Posterior vena cava (tissue), 2 donors: Measurements from ENCODE around the gene WWTR1. TPM values are rescaled to one million over a fixed set of nuclear protein-coding genes. Genes with fewer than 3 reads are reported as not detected.

Experiments
- DNase-seq: peaks from one replicate; pipeline ENCODE4 v3.0.0-alpha.2; 2020; ENCODE audit warnings: low spot score
- intact Hi-C, 2 donors: fragments of 100-400 bp; cut with DNase I; formaldehyde crosslinking; loops; one replicate each; pipeline versions ENCODE4 v1.14.1 to v1.14.2; 2022 to 2023
- total RNA-seq, 2 donors: library from RNA; stranded (reverse); fragmentation: NEBNext Ultra II Directional; extraction: Animal tissue kit (Norgen Biotek cat#: 25700); gene quantifications; one replicate each; pipeline ENCODE4 v1.2.1, GENCODE V29; 2021
- donor health status: DM: yes; HTN: yes; CAD: no.
- donor health status: DM: yes; HTN: yes; CAD: no.

The WWTR1 gene
- total RNA-seq, 2 donors from 2014 or later: 177 to 201 TPM

DNA sequence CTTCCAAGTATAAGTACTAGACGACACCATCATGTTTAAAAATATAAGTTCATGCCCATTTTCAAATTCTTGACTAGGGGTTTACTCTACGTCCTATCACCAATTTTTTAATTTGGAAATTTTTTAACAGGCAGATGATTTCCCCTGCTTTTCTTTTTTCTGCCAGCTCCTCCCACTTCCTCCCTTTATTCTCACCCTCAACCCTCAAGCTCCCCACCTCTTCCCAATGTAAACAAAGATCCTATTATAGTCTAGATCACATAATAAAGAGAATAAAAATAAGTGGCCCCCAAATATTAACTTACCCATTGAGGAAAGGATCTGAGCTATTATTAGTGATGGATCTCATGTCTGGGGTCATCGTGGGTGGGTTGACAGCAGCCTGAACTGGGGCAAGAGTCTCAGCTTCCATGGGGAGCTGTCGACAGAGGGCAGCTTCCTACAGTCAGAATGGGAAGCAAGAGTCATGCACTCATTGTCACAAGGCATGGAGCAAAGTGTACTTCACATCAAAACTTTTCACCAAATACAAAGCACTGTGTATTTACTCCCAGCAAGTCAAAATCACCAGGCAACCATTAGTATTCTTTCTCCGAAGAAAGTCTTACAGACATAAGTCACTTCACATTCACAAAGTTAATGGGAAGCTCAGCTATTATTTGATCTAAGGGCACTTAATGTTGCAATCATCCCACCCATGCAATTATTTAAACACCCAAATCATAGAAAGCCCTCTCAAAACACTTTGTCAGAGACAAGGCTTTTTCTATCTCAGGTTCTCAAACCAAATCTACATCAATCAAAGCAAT lies 130.1 kb downstream of the WWTR1 start:
- intact Hi-C loops: no loop called here
- DNase-seq: no peak

DNA sequence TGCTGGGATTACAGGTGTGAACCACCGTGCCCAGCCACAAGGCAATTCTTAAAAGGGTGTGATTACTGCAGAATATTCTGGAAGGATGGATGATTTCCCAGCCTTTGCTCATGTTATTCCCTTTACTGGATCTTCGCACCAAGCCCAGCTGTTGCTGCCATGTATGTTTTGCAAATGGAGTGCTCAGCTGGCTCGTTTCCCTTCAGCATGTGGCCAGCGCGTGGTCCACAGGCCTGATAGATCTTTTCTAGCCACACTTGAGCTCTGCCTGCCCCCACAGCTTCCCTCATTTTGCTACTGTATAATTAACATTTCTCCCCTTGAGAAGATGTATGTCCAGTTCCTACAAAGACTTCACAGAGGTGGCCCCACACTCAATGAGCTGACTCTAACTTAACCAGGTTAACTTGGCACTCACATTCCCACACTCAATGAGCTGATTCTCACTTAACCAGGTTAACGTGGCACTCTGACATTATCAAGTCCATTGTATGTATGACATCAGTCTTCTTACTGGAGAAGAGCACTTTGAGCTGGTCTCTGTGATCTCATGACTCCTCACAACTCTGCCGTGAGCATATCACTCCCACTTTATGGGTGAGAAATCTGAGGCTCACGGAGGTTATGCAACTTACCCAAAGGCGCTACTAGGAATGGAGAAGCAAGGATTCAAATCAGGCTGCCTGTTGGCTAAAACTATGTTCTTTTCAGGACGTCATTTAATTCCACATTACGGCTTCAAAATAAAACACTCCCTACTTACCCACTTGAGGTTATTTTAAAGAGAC lies 134.1 kb downstream of the WWTR1 start:
- intact Hi-C loops: no loop called here
- DNase-seq: no peak

DNA sequence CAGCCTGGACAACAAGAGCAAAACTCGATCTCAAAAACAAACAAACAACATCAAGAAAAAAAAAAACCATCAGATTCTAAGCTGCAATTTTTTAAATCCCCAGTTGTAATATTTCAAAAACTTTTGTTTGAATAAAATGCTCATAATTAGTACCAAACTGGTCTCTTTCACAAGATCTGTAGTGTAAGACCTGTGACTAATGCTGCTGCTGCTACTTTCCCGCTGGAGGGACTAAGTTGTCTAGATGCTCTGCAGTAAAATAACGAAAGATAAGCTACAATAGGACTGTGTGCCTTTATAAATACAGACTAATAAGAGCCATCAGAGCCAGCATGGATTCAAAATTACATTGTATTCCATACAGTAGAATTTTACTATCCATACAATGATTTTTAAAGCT lies 137.9 kb downstream of the WWTR1 start:
- no peak for DNase-seq
- intact Hi-C loops: no loop called here

DNA sequence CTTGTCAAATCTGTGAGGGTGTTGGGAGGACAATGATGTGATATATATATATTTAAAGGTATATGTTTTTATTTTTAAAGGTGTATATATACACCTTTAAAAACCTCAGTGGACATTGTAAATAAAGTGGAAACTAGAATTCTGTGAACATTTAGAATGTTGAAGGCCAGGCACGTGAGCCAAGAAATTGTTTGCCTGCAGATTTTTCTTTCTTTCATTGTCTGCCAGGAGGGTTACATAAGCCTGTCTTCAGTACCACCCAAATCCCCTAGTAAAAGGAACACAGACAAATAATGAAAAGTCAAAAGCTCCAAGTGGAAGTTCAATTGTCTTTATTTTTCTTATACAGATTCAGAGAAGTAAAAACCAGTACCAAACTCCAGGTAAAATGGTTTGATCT lies 140.9 kb downstream of the WWTR1 start:
- no peak for DNase-seq
- intact Hi-C loops: no loop called here

DNA sequence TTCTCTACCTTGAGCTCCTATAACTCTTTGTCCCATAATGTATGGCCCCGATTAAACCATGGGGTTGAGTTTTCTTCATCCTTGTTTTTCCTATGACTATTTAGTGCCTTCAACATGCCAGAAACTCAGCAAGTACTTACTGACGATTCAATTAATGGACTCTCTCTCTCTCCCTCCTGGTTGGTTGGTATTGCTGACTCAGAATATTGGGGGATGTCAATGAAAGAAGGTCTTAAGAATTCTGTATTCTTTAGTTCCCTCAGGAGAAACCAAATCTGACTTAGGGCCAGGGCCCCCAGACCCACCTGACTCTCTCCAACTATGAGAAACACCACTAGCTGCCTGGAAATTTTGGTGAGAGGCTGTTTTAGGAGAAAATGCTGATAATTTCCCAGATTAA lies 142.6 kb downstream of the WWTR1 start:
- intact Hi-C loops: no loop called here
- DNase-seq: no peak

DNA sequence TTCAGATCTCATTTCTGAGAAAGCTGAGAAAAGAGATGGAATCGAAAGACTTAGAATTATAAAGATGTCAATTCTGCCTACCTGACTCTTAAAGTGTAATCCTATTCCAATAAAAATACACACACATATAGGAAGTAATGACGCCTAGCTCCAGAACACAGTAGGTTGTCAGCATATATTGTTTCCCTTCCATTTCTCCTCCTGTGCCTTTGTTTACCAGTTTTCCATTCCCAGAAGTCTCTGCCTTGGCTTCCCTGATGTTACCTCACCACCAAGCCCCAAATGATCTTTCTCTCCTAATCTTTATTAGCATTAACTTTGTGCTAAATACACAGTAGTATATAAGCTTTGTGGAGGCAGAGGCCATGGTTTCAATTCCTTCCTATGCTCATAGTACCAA lies 143.4 kb downstream of the WWTR1 start:
- intact Hi-C loops: loop anchor here in 1 of 2 donors (5.0 kb wide), 1 partner anchor 203 kb away; no protein-coding TSS in a partner anchor
- DNase-seq: no peak

DNA sequence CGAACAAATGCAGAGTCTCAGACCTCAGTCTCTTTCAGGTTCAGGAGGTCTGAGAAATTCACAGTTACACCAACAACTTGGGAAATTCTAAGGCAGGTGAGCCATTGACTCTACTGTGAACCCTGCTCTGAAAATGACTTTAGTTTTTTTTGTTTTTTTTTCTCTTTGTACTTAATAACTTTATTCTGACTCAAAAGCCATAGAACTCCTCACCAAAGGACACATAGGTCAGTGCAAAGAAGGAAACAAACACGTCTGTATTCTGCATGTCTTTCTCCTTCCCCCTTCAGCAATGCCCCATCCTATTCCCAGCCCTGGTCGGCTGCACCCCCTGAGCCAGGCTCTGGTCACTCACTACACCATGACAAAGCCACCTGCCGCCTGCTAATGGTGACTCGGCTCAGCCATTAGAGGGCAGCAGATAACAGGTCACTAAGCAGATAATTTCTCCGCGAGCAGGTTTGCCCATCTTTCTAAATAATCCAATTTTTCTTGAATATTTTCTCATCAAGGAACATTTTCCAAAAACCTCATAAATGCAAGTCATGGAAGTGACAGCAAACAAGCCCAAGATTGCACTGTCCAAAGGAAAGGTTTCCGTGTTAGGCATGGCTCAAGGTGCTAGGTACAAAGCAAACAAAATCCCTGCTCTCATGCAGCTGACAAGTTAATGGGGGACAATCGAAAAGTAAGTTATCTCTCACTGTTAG lies 145.6 kb downstream of the WWTR1 start:
- peak; percentile 87 for DNase-seq
- intact Hi-C loops: loop anchor here in 1 of 2 donors (5.0 kb wide), 1 partner anchor 205 kb away; no protein-coding TSS in a partner anchor

DNA sequence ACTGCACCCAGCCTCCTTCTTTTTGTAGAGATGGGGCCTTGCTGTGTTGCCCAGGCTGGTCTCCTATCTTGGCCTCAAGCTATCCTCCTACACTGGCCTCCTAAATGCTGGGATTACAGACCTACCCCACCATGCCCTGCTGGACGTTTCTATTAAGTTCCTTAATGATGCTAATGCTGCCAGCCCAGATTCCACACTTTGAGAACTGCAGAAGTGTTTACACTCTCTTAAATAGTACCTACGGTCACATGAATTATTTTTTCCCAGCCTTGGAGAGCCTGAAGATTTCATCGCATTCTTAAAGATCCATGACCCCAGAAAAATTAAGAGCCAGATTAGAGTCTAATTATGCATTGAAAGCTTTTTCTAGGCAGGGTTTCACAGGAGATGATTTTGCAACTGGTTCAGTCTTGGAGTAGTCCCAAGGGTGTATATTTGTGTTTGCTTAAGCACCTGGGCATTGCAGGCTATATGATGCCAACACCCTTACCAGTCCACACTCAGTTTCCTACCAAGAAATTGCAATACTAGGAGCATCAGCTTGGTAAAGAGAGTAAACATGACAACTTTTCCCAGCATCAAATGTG lies 146.7 kb downstream of the WWTR1 start:
- intact Hi-C loops: loop anchor here in 1 of 2 donors (5.0 kb wide), 1 partner anchor 206 kb away; no protein-coding TSS in a partner anchor
- DNase-seq: no peak

DNA sequence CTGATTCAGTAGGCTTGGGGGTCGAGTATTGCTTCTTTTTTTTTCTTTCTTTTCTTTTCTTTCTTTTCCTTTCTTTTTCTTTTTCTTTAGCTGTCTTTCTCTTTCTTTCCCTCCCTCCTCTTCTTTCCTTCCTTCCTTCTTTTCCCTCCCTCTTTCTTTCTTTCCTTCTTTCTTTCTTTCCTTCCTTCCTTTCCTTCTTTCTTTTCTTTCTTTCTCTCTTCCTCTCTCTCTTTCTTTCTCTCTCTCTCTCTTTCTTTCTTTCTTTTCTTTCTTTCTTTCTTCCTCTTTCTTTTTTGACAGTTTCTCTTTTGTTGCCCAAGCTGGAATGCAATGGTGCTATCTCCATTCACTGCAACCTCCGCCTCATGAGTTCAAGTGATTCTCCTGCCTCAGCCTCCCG lies 147.3 kb downstream of the WWTR1 start:
- intact Hi-C loops: loop anchor here in 1 of 2 donors (5.0 kb wide), 1 partner anchor 207 kb away; no protein-coding TSS in a partner anchor

DNA sequence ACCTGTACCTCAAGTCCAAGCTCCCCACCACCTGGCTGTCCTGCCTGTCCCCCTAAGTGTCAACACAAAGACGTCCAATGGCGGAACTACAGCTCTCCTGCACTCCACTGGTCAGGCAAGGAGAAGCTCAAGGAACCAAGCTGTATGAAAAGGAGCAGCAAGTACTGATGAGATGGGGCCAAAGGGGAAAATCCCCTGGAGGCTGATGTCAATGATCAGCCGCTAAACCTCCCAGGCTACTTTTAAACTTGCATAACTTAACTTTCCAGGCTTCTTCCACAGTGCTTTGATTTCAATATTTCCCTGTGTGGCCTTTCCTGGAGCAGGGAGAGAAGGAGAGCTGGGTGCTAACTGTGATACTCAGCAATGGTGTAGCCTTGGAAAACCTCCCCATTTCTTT lies 148.3 kb downstream of the WWTR1 start:
- no peak for DNase-seq
- intact Hi-C loops: loop anchor here in 1 of 2 donors (10.0 kb wide), 1 partner anchor 205 kb away; no protein-coding TSS in a partner anchor

More for the DNA sequence above, 147.3 kb downstream of the WWTR1 start:
- no peak for DNase-seq

DNA sequence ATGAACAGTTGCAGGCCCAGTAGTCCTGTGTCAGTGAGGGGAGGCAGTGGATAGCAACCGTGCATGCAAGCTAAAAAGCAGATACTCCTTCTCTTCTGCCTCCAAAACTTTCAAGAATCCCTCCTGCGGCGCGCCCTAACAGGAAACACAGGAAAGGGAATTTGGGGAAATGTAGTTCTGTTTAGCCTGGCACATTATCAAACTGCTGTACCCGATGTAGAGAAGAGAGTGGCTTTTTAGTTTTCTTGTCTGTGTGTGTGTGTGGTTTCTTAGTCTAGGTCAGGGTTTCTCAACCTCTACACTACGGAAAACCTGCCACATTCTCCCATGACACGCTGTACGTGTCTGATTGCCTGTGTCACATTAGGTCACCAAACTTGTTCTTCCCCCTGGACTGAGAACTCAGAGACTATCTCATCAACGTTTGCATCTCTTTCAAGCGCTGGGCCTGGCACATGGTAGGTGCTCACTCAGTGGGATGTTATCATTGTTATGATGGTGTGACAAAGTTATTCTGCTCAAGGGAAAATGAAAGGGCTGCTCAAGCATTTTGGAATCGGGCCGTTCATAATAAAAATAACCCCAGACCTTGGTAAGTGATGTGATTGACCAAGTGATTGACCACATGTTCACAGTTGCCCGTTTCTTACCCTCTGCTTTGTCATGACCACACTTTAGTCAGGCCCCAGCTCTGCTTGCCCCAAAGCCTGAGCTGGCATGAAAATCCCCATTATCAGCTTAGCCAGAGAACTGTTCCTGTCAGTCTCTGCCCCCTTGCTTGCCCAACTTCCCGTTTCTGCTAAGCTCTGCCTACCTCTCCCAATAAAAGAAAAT lies 150.1 kb downstream of the WWTR1 start:
- intact Hi-C loops: loop anchor here in 1 of 2 donors (10.0 kb wide), 1 partner anchor 207 kb away; no protein-coding TSS in a partner anchor
- DNase-seq: no peak

DNA sequence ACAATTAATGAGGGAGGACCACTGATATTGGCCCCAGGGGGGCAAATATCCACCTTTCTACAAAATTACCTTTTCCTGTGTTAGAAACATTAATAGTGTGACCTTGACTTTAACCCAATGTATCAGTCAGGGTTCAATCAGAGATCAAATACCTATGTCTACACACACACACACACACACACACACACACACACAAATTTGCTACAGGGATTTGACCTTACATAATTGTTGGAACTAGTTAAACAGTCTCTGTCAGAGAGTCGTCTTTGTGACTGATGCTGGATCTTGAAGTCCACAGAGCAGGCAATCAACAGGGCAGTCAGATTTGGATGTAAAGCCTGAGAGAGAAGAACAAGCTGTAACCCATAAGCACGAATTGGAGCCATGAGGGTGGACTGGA lies 150.9 kb downstream of the WWTR1 start:
- intact Hi-C loops: loop anchor here in 1 of 2 donors (10.0 kb wide), 1 partner anchor 208 kb away; no protein-coding TSS in a partner anchor
- no peak for DNase-seq

DNA sequence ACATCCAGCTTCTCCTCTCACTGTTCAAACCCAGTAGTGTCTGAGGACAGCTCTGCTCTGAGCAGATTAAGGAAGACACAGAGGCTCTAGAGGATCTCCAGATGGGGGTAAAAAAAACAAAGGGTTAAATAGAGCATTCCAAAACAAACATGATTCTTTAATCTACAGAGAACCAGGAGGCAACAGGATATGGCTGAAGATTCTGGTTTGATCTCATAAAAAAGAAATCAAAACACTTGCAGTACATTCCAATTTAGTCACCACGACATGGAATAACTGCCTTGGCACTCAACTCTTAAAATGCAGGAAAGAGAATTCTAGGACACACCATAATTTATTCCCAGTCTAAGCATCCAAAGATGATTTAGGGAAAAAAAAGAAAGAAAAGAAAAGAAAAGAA lies 151.3 kb downstream of the WWTR1 start:
- no peak for DNase-seq
- intact Hi-C loops: loop anchor here in 1 of 2 donors (10.0 kb wide), 1 partner anchor 208 kb away; no protein-coding TSS in a partner anchor

DNA sequence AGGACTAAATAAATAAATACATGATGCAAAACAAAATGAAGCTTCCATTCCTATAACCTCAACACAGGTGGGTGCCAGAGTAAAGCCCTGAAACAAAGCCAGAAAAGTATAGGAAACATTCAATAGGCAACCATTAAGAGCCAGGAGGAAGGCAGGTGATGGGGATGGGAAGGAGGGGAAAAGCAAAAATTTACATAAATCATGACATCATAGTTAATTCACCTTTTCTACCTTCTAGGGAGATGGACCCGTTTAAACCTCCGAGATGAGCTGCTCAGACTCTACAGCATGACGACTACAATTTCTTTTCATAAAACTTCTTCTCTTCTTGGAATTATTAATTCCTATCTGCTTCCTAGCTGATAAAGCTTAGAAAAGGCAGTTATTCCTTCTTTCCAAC lies 155.4 kb downstream of the WWTR1 start:
- no peak for DNase-seq
- intact Hi-C loops: loop anchor here in 1 of 2 donors (10.0 kb wide), 1 partner anchor 212 kb away; no protein-coding TSS in a partner anchor

DNA sequence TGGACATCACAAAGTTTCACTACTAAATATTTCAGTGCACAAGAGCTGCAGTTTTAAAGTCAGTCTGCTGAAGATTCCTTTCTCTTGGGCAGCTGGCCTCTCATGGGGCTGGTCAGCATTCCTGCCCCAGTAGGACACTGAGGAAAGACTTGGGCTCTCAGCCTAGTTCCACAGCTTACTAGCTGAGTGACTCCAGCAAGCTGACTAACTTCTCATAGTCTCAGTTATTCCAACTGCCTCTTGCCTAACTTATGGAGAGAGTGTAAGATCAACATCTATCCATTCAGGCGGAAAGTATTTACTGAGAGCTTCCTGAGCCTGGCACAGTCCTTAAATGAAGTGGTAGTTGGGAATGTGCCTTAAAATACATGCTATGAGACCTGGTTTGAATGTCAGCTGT lies 156.3 kb downstream of the WWTR1 start:
- intact Hi-C loops: loop anchor here in 1 of 2 donors (10.0 kb wide), 1 partner anchor 213 kb away; no protein-coding TSS in a partner anchor
- no peak for DNase-seq

DNA sequence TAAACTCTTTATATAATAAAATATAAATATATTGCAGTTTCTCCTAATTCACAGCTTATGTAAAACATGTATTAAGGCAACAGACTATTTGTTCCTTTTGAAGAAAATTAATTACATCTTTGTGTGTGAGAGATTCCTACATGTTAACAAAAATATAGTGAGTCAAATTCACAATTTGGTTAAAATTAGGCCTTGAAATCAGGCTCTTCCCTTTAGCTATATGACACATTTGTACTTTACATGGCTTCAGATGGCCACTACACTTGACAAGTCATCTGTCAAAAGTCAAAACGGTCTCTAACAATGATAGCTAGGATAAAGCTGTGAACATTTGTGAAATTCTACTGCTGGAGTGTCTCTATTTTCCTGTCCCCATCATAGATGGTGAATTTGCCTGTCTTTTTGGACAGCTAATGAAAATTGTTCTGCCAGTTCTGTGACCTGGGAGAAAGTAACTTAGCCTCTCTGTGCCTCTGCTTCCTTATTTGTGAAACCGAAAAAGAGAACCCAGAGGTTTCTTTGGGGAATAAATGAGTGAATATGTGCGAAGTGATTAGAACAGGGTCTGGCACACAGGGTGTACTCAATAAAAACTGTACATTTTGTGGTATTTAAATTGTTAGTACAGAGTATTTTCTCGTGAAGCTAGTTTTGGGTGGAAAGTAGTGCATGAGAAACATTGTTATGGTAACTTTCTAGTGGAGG lies 159.7 kb downstream of the WWTR1 start:
- intact Hi-C loops: loop anchor here in 1 of 2 donors (10.0 kb wide), 1 partner anchor 383 kb away; no protein-coding TSS in a partner anchor
- no peak for DNase-seq

DNA sequence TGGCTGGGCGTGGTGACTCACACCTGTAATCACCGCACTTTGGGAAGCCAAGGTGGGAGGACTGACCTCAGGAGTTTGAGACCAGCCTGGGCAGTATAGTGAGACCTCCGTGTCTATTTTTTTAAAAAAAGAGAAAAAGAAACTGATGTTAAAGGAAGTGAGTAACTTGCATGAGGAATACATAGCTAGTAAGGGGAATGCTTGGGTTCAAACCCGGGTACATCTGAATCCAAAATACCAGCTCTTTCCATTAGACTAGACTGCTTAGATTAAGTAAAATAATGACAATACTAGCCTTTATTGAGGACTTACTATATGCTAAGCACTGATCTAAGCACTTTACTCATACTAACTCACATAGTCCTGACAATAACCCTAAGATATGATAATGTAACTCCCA lies 160.9 kb downstream of the WWTR1 start:
- DNase-seq: no peak
- intact Hi-C loops: loop anchor here in 1 of 2 donors (10.0 kb wide), 1 partner anchor 382 kb away; no protein-coding TSS in a partner anchor
